ENCODE results near the gene QSOX2. TPM values are rescaled to one million over a fixed set of nuclear protein-coding genes. Genes with fewer than 3 reads are reported as not detected.
"Not testable (repeated sequence)": the region's sequence is repeated elsewhere in the genome, so short reads cannot be mapped to it uniquely, and the experiment has no call there.

QSOX2 gene
- total RNA-seq, 1 experiment from 2014 or later, result 34.6 TPM

DNA sequence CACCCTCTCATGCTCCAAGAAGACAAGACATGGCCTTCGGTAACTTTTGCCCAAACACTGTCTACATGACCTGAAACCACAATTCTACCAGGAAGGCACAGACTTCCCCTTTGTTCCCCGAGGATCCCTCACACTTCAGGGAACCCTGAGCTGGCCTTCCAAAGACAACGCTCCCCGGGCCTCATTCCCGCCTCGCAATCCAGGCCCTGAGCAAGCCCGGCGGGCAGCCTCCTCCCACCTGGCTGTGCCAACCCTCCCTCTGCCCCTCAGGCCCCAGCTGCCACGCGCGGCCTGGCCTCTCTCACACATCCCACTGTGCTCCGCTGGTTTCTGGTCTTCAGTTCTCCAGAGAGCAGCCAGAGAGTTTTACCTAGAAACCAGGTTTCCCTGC is 7.3 kb downstream of the QSOX2 start:
- no peak overlapping the region for H3K4me3 ChIP-seq
- no peaks in the 10 kb centered on the region for H3F3A ChIP-seq (ENCODE audit: insufficient read depth, low read depth)
- no peaks in the 10 kb centered on the region for H3K4me1 ChIP-seq (replicated peaks; ENCODE audit: insufficient read depth)
- no peak overlapping the region for H3K27ac ChIP-seq
- no peaks in the 10 kb centered on the region for H3K36me3 ChIP-seq (ENCODE audit: low read depth)
- intact Hi-C loops (cut with micrococcal nuclease; ENCODE audit: unreplicated experiment), result no loop called here
- H2AFZ ChIP-seq, result no peak overlapping the region
- H3K9me3 ChIP-seq (ENCODE audit: insufficient read depth, low read depth), result no peaks in the 10 kb centered on the region
- no TSS peak for BruUV-seq (replicated peaks)
- no peaks in the 10 kb centered on the region for H3K9me2 ChIP-seq (ENCODE audit: insufficient read depth)
- ChIA-PET POLR2A (ENCODE audit: unreplicated experiment) (no interaction called here), CTCF (no interaction called here)
- no peaks in the 10 kb centered on the region for H3K27me3 ChIP-seq (ENCODE audit: insufficient read depth, low read depth)
- peaks cover 60% of the 10 kb centered on the region for H3K79me2 ChIP-seq (ENCODE audit: low read depth)
- DNase-seq, result no peak
- no peak overlapping the region for H3K4me2 ChIP-seq
- H4K20me1 ChIP-seq (ENCODE audit: insufficient read depth), result peaks cover 80% of the 10 kb centered on the region
- no peak for TF ChIP-seq CTCF (conservative IDR thresholded peaks at IDR 0.05)
- no peak for TF ChIP-seq EZH2 (IDR thresholded peaks at IDR 0.05; ENCODE audit: low read depth)

GRCh38 chr9:136237486-136238341 is 7.9 kb downstream of the QSOX2 start:
- TF ChIP-seq EZH2 (IDR thresholded peaks at IDR 0.05; ENCODE audit: low read depth) (no peak), CTCF (conservative IDR thresholded peaks at IDR 0.05) (no peak)
- Histone ChIP-seq H3K4me2 (no peak overlapping the region), H3F3A (ENCODE audit: insufficient read depth, low read depth) (no peaks in the 10 kb centered on the region), H3K27ac (no peak overlapping the region), H3K4me1 (replicated peaks; ENCODE audit: insufficient read depth) (no peaks in the 10 kb centered on the region), H3K9me3 (ENCODE audit: insufficient read depth, low read depth) (no peaks in the 10 kb centered on the region), H2AFZ (no peak overlapping the region), H3K27me3 (ENCODE audit: insufficient read depth, low read depth) (no peaks in the 10 kb centered on the region), H4K20me1 (ENCODE audit: insufficient read depth) (peaks cover 79% of the 10 kb centered on the region), H3K9me2 (ENCODE audit: insufficient read depth) (no peaks in the 10 kb centered on the region), H3K36me3 (ENCODE audit: low read depth) (no peaks in the 10 kb centered on the region), H3K79me2 (ENCODE audit: low read depth) (peaks cover 57% of the 10 kb centered on the region), H3K4me3 (no peak overlapping the region)
- CTCF ChIA-PET, result no interaction called here
- BruUV-seq (replicated peaks), result no TSS peak
- POLR2A ChIA-PET (ENCODE audit: unreplicated experiment), result no interaction called here
- no peak for DNase-seq
- intact Hi-C loops (cut with micrococcal nuclease; ENCODE audit: unreplicated experiment), result no loop called here

- H3K36me3 ChIP-seq (ENCODE audit: low read depth); H2AFZ ChIP-seq; H3K4me2 ChIP-seq; CTCF ChIA-PET; H3K4me1 ChIP-seq (replicated peaks; ENCODE audit: insufficient read depth); H3K9me3 ChIP-seq (ENCODE audit: insufficient read depth, low read depth); H3K9me2 ChIP-seq (ENCODE audit: insufficient read depth); H3K4me3 ChIP-seq; POLR2A ChIA-PET (ENCODE audit: unreplicated experiment); intact Hi-C loops (cut with micrococcal nuclease; ENCODE audit: unreplicated experiment); BruUV-seq (replicated peaks); H3K27me3 ChIP-seq (ENCODE audit: insufficient read depth, low read depth); H3F3A ChIP-seq (ENCODE audit: insufficient read depth, low read depth); H3K27ac ChIP-seq; DNase-seq: not testable (repeated sequence)
- H4K20me1 ChIP-seq (ENCODE audit: insufficient read depth), result peaks cover 69% of the 10 kb centered on the region
- peaks cover 56% of the 10 kb centered on the region for H3K79me2 ChIP-seq (ENCODE audit: low read depth)
These were observed 8.9 kb downstream of the QSOX2 start for GRCh38 chr9:136236471-136237410.
